Lower leg skin (tissue), 3 donors: ENCODE measurements around the gene RLBP1.

Experiments used
- CTCF ChIP-seq, 3 donors: fragments of 450-650 bp; IDR thresholded peaks; one replicate each; pipeline ENCODE4 v1.5.1; 2016; ENCODE audit warnings: antibody characterized with exemption in 3 of 3, mild to moderate bottlenecking in 3 of 3, moderate library complexity in 2 of 3
- POLR2A ChIP-seq, 2 donors: fragments of 450-650 bp; IDR thresholded peaks; one replicate each; pipeline ENCODE4 v1.6.1; 2016 to 2017; ENCODE audit warnings: antibody characterized with exemption in 2 of 2, mild to moderate bottlenecking in 1 of 2, moderate library complexity in 1 of 2

- TF ChIP-seq POLR2A (IDR thresholded peaks at IDR 0.05), result no peak
- no peak for TF ChIP-seq CTCF (IDR thresholded peaks at IDR 0.05)
These were observed 13.1 kb downstream of the RLBP1 start for GRCh38 chr15:89208256-89208655.
